K562 (cell line): ENCODE measurements around the gene SIRPB2. TPM values are rescaled to one million over a fixed set of nuclear protein-coding genes. Genes with fewer than 3 reads are reported as not detected.

Source experiments
- ARID4B ChIP-seq: sonication (generic); formaldehyde crosslinking; IDR thresholded peaks from 2 replicates; pipeline ENCODE4 v1.8.0; 2022; ENCODE audit warnings: mild to moderate bottlenecking, missing genetic modification reagents
- BMI1 ChIP-seq: fragments of 150-350 bp; IDR thresholded peaks from 2 replicates; pipeline ENCODE4 v1.6.1; 2014; ENCODE audit warnings: low read length
- CBX5 ChIP-seq: IDR thresholded peaks from 2 replicates; pipeline ENCODE4 v1.6.1; 2014; ENCODE audit warnings: low read depth, borderline replicate concordance
- CREB5 ChIP-seq: fragments of 250-450 bp; sonication (Bioruptor Pico); IDR thresholded peaks from 2 replicates; pipeline ENCODE4 v1.5.0; 2020; ENCODE audit warnings: mild to moderate bottlenecking
- E2F6 ChIP-seq, 2 experiments: IDR thresholded peaks; 2 replicates each; pipeline ENCODE4 v1.6.1; 2011; ENCODE audit warnings: borderline replicate concordance in 1 of 2, control low read depth in 1 of 2, low read depth in 1 of 2, low read length in 1 of 2, mild to moderate bottlenecking in 1 of 2, mixed read lengths in 1 of 2, moderate library complexity in 1 of 2; ENCODE audit not compliant: insufficient read depth in 1 of 2, insufficient read length in 1 of 2, poor library complexity in 1 of 2, severe bottlenecking in 1 of 2; ENCODE audit errors: extremely low read depth in 1 of 2
- EWSR1 ChIP-seq: fragments of 450-650 bp; IDR thresholded peaks from 2 replicates; pipeline ENCODE4 v1.6.1; 2018; ENCODE audit warnings: borderline replicate concordance, mild to moderate bottlenecking, low read depth, moderate library complexity; ENCODE audit not compliant: partially characterized antibody
- KDM5B ChIP-seq: fragments of 200-600 bp; sonication (generic); IDR thresholded peaks from 2 replicates; pipeline ENCODE4 v1.6.1; 2012; ENCODE audit warnings: low read depth, mild to moderate bottlenecking, moderate library complexity, low read length, control low read depth, inconsistent platforms; ENCODE audit not compliant: insufficient replicate concordance
- NELFE ChIP-seq: IDR thresholded peaks from 2 replicates; pipeline ENCODE4 v1.6.1; 2011; ENCODE audit warnings: mild to moderate bottlenecking; ENCODE audit not compliant: insufficient read depth, insufficient read length
- PTRF ChIP-seq: fragments of 450-650 bp; IDR thresholded peaks from 2 replicates; pipeline ENCODE4 v1.6.1; 2016; ENCODE audit warnings: mild to moderate bottlenecking, missing genetic modification characterization, missing compliant biosample characterization
- SAFB ChIP-seq: fragments of 200-400 bp; formaldehyde crosslinking; IDR thresholded peaks from 2 replicates; pipeline ENCODE4 v1.6.1; 2017; ENCODE audit warnings: low read depth, low read length, borderline replicate concordance
- SMAD1 ChIP-seq: fragments of 150-350 bp; IDR thresholded peaks from 2 replicates; pipeline ENCODE4 v1.6.1; 2014; ENCODE audit warnings: low read length, low read depth; ENCODE audit not compliant: partially characterized antibody
- TCF7L2 ChIP-seq: fragments of 150-350 bp; IDR thresholded peaks from 2 replicates; pipeline ENCODE4 v1.6.1; 2016; ENCODE audit warnings: low read depth, mild to moderate bottlenecking, low read length, moderate library complexity
- THRAP3 ChIP-seq: fragments of 450-650 bp; IDR thresholded peaks from 2 replicates; pipeline ENCODE4 v1.6.1; 2016; ENCODE audit warnings: mild to moderate bottlenecking, inconsistent platforms, borderline replicate concordance
- ZBTB12 ChIP-seq: fragments of 250-450 bp; sonication (Bioruptor Pico); IDR thresholded peaks from 2 replicates; pipeline ENCODE4 v1.4.0; 2020
- ZBTB34 ChIP-seq: fragments of 250-450 bp; sonication (Bioruptor Pico); IDR thresholded peaks from 2 replicates; pipeline ENCODE4 v1.8.0; 2021; ENCODE audit warnings: mild to moderate bottlenecking, moderate library complexity
- ZNF197 ChIP-seq: fragments of 200-800 bp; sonication (Bioruptor generic); IDR thresholded peaks from 2 replicates; pipeline ENCODE4 v1.6.1; 2016; ENCODE audit warnings: low read depth, missing genetic modification characterization, missing compliant biosample characterization
- ZNF766 ChIP-seq: fragments of 200-800 bp; sonication (Bioruptor generic); conservative IDR thresholded peaks from 2 replicates; pipeline ENCODE4 v1.6.1; 2016; ENCODE audit warnings: missing genetic modification characterization, missing compliant biosample characterization
- polyA plus RNA-seq, 8 experiments: library from polyadenylated mRNA; depleted of rRNA in 4 of 8; stranded (reverse) in 5 of 8; unstranded in 3 of 8; fragments of >200 nt; fragmentation: Nextera tagmentation in 2 of 8; fragmentation: Illumina TruSeq in 1 of 8; extraction: Ambion mirVana in 2 of 8; extraction: Trizol in 1 of 8; gene quantifications; 2 replicates each; pipeline versions ENCODE4 v1.2.1 to v1.2.3, GENCODE V29; 2011 to 2014; ENCODE audit warnings: inconsistent platforms in 1 of 8, missing spikeins in 1 of 8
- total RNA-seq, 7 experiments: library from RNA; depleted of rRNA in 6 of 7; stranded (reverse); fragments of >200 nt in 6 of 7; fragmentation: Illumina TruSeq in 2 of 7; extraction: Trizol in 2 of 7; gene quantifications; 2 replicates each; pipeline versions ENCODE4 v1.2.1 to v1.2.3, GENCODE V29; 2011 to 2021; ENCODE audit warnings: low replicate concordance in 1 of 7

SIRPB2 gene
- total and polyA plus RNA-seq, 9 of the 15 experiments (the other 6 are each of a cell fraction or from before 2014, with no cell fraction given), result 0.07 TPM; not detected in 7

- TF ChIP-seq KDM5B, result no peak
- TF ChIP-seq CBX5, result no peak
- no peak for TF ChIP-seq CREB5 (CRISPR knock-in tag)
- TF ChIP-seq ARID4B, result no peak
- no peak for TF ChIP-seq ZNF197 (CRISPR knock-in tag)
- no peak for TF ChIP-seq SAFB
- TF ChIP-seq PTRF (tag), result no peak
- TF ChIP-seq E2F6 (IDR thresholded peaks at IDR 0.05; ENCODE audit: borderline replicate concordance in 1 of 2, extremely low read depth in 1 of 2, insufficient read depth in 1 of 2, insufficient read length in 1 of 2, low read depth in 1 of 2, low read length in 1 of 2, poor library complexity in 1 of 2, severe bottlenecking in 1 of 2), result no peak
- TF ChIP-seq ZNF766, result 0 out of 2 replicates have a peak, but pooled peaks have one; percentile 63
- TF ChIP-seq SMAD1, result no peak
- TF ChIP-seq EWSR1, result no peak
- no peak for TF ChIP-seq ZBTB34 (CRISPR knock-in tag)
- no peak for TF ChIP-seq TCF7L2
- TF ChIP-seq ZBTB12, result no peak
- TF ChIP-seq THRAP3, result no peak
- no peak for TF ChIP-seq BMI1
- no peak for TF ChIP-seq NELFE
Measured at GRCh38 chr20:1434571-1435336, 56.5 kb downstream of the SIRPB2 start (continued).
